GM12878 (cell line): Measurements from ENCODE around the gene POR.
"Not testable (repeated sequence)": the region's sequence is repeated elsewhere in the genome, so short reads cannot be mapped to it uniquely, and the experiment has no call there.

Experiments used
- ATF2 ChIP-seq: IDR thresholded peaks from 2 replicates; pipeline ENCODE4 v1.6.1; 2012; ENCODE audit warnings: low read length, inconsistent platforms
- CREB1 ChIP-seq: IDR thresholded peaks from 2 replicates; pipeline ENCODE4 v1.6.1; 2012; ENCODE audit warnings: low read depth, mild to moderate bottlenecking, inconsistent platforms
- CTCF ChIP-seq, 3 experiments: IDR thresholded peaks in 2 of 3; conservative IDR thresholded peaks in 1 of 3; 2 replicates each; pipeline ENCODE4 v1.5.1; 2011; ENCODE audit warnings: low read depth in 3 of 3, low read length in 3 of 3, mild to moderate bottlenecking in 3 of 3, control low read depth in 2 of 3, moderate library complexity in 2 of 3, inconsistent platforms in 1 of 3, mixed read lengths in 1 of 3; ENCODE audit not compliant: control insufficient read depth in 2 of 3, insufficient read depth in 1 of 3; ENCODE audit errors: extremely low read depth in 1 of 3
- MYC ChIP-seq: IDR thresholded peaks from 2 replicates; pipeline ENCODE4 v1.6.1; 2011; ENCODE audit warnings: mild to moderate bottlenecking, low read length, moderate library complexity, inconsistent platforms; ENCODE audit not compliant: insufficient read depth, insufficient replicate concordance, insufficient read length, severe bottlenecking
- PKNOX1 ChIP-seq: fragments of 450-650 bp; IDR thresholded peaks from 2 replicates; pipeline ENCODE4 v1.6.1; 2016; ENCODE audit warnings: mild to moderate bottlenecking
- POLR2AphosphoS5 ChIP-seq: IDR thresholded peaks from 2 replicates; pipeline ENCODE4 v1.6.1; 2011; ENCODE audit warnings: mild to moderate bottlenecking, low read length, inconsistent platforms
- SREBF1 ChIP-seq: IDR thresholded peaks from 2 replicates; pipeline ENCODE4 v1.6.1; 2012; ENCODE audit warnings: mild to moderate bottlenecking, low read length
- TCF7 ChIP-seq: IDR thresholded peaks from 2 replicates; pipeline ENCODE4 v1.6.1; 2014; ENCODE audit warnings: antibody characterized with exemption, borderline replicate concordance
- ZZZ3 ChIP-seq: IDR thresholded peaks from 2 replicates; pipeline ENCODE4 v1.6.1; 2011; ENCODE audit warnings: low read depth; ENCODE audit not compliant: control insufficient read depth, insufficient read length

- not testable (repeated sequence) for TF ChIP-seq CTCF (IDR thresholded peaks at IDR 0.05 in 2 of 3, conservative IDR thresholded peaks at IDR 0.05 in 1 of 3; ENCODE audit: control insufficient read depth in 2 of 3, extremely low read depth in 1 of 3, insufficient read depth in 1 of 3, low read depth in 3 of 3, low read length in 3 of 3); POLR2AphosphoS5; ATF2; ZZZ3; CREB1; SREBF1; PKNOX1; MYC; TCF7
These were observed 7.3 kb upstream of the POR start for GRCh38 chr7:75907668-75908039.
